GM21447 (cell line): ENCODE measurements around the gene VPS52.
"Not testable (repeated sequence)": the region's sequence is repeated elsewhere in the genome, so short reads cannot be mapped to it uniquely, and the experiment has no call there.

Source experiments
- ATAC-seq: cut with Tn5 transposase; IDR thresholded peaks from one replicate; pipeline ENCODE4 v1.9.1; 2021; ENCODE audit not compliant: unreplicated experiment

The VPS52 gene

GRCh38 chr6:33285214-33285613 is 13.5 kb upstream of the VPS52 start:
- not testable (repeated sequence) for ATAC-seq

- ATAC-seq: no peak
Observed at GRCh38 chr6:33280539-33280938, 8.9 kb upstream of the VPS52 start.

- no peak for ATAC-seq
Observed at GRCh38 chr6:33279971-33280511, 8.4 kb upstream of the VPS52 start.

GRCh38 chr6:33279257-33279695 is 7.6 kb upstream of the VPS52 start:
- ATAC-seq: no peak

- no peak for ATAC-seq
Observed at GRCh38 chr6:33278810-33279209, 7.1 kb upstream of the VPS52 start.

- ATAC-seq: no peak
Observed at GRCh38 chr6:33278392-33278741, 6.7 kb upstream of the VPS52 start.

- ATAC-seq: no peak
Observed at GRCh38 chr6:33277663-33278391, 6.2 kb upstream of the VPS52 start.

- peak; percentile 52 for ATAC-seq
Observed at GRCh38 chr6:33276864-33277662, 5.4 kb upstream of the VPS52 start, which contains the start of gene B3GALT4. Gene B3GALT4 (plus strand): TSS chr6:33277123. CDS start chr6:33277420, 297 bp downstream.

- no peak for ATAC-seq
Observed at GRCh38 chr6:33276581-33276863, 4.8 kb upstream of the VPS52 start.

- not testable (repeated sequence) for ATAC-seq
Observed at GRCh38 chr6:33275795-33276580, 4.3 kb upstream of the VPS52 start.

- ATAC-seq: no peak
Observed at GRCh38 chr6:33273924-33274902, 2.5 kb upstream of the VPS52 start.

- ATAC-seq: no peak
Observed at GRCh38 chr6:33273129-33273923, 1.6 kb upstream of the VPS52 start.

- peak; percentile 18 for ATAC-seq
Observed at GRCh38 chr6:33272275-33273128, 826 bp upstream of the VPS52 start.

- no peak for ATAC-seq
Observed at GRCh38 chr6:33271117-33271467, 584 bp downstream of the VPS52 start.

- ATAC-seq: no peak
Observed at GRCh38 chr6:33264015-33264414, 7.7 kb downstream of the VPS52 start.

- ATAC-seq: not testable (repeated sequence)
Observed at GRCh38 chr6:33262490-33262889, 9.2 kb downstream of the VPS52 start.

- no peak for ATAC-seq
Observed at GRCh38 chr6:33259032-33259431, 12.6 kb downstream of the VPS52 start.

- ATAC-seq: no peak
Observed at GRCh38 chr6:33254591-33254990, 17.1 kb downstream of the VPS52 start.

GRCh38 chr6:33252759-33253158 is 18.9 kb downstream of the VPS52 start:
- ATAC-seq: no peak
